Measurements from ENCODE around the gene HMCN1. TPM values are rescaled to one million over a fixed set of nuclear protein-coding genes. Genes with fewer than 3 reads are reported as not detected.

Gene HMCN1
- total and polyA plus RNA-seq, 2 experiments from 2014 or later, result 1.6 to 8.7 TPM

GRCh38 chr1:186042230-186042629 is 308.0 kb downstream of the HMCN1 start (continued):
- TF ChIP-seq JUNB (IDR thresholded peaks at IDR 0.05; ENCODE audit: unreplicated experiment), result no peak

GRCh38 chr1:186043296-186043695 is 309.1 kb downstream of the HMCN1 start:
- H3K27me3 ChIP-seq (ENCODE audit: insufficient read depth), result no peaks in the 10 kb centered on the region
- no peak overlapping the region for H3K4me3 ChIP-seq
- no peak overlapping the region for H3K4me2 ChIP-seq
- H4K20me1 ChIP-seq (replicated peaks; ENCODE audit: insufficient read depth), result no peaks in the 10 kb centered on the region
- DNase-seq (ENCODE audit: low spot score) (no peak), ATAC-seq (no peak)
- H3K4me1 ChIP-seq (ENCODE audit: insufficient read depth), result no peaks in the 10 kb centered on the region
- no peaks in the 10 kb centered on the region for H3F3A ChIP-seq (replicated peaks; ENCODE audit: low read depth)
- Mint-ChIP-seq H3K36me3 (ENCODE audit: low read depth) (no peaks in the 10 kb centered on the region), H3K27me3 (ENCODE audit: insufficient read depth, low read depth, poor library complexity) (no peaks in the 10 kb centered on the region), H3K27ac (no peak overlapping the region), H3K9me3 (no peaks in the 10 kb centered on the region), H3K4me3 (no peak overlapping the region), H3K4me1 (no peaks in the 10 kb centered on the region)
- no peak for TF ChIP-seq STAT1 (IDR thresholded peaks at IDR 0.05; ENCODE audit: unreplicated experiment)
- TF ChIP-seq CREB1 (CRISPR knock-in tag; IDR thresholded peaks at IDR 0.05; ENCODE audit: low read depth), result no peak
- no peak for TF ChIP-seq EZH2phosphoT487 (IDR thresholded peaks at IDR 0.05; ENCODE audit: unreplicated experiment)
- no peak for TF ChIP-seq CTCF (conservative IDR thresholded peaks at IDR 0.05; ENCODE audit: low read depth in 2 of 2)
- no peak for TF ChIP-seq NANOG (IDR thresholded peaks at IDR 0.05; ENCODE audit: borderline replicate concordance)
- no peak for TF ChIP-seq ZNF331 (CRISPR knock-in tag; IDR thresholded peaks at IDR 0.05; ENCODE audit: low read depth)
- no peak for TF ChIP-seq JUNB (IDR thresholded peaks at IDR 0.05; ENCODE audit: unreplicated experiment)
- TF ChIP-seq EZH2 (IDR thresholded peaks at IDR 0.05; ENCODE audit: low read depth, unreplicated experiment), result no peak
- H3K79me2 ChIP-seq (replicated peaks; ENCODE audit: insufficient read depth), result no peaks in the 10 kb centered on the region
- H2AFZ ChIP-seq, result no peak overlapping the region
- no peak overlapping the region for H3K27ac ChIP-seq (ENCODE audit: low read depth)
- no peaks in the 10 kb centered on the region; the same call in 1 of the 2 replicates for H3K9me2 ChIP-seq (ENCODE audit: insufficient read depth)
- H3K36me3 ChIP-seq (ENCODE audit: insufficient read depth), result no peaks in the 10 kb centered on the region

GRCh38 chr1:186044079-186044685 is 310.0 kb downstream of the HMCN1 start:
- no peaks in the 10 kb centered on the region for H3K36me3 Mint-ChIP-seq (ENCODE audit: low read depth)
- Histone ChIP-seq H3F3A (replicated peaks; ENCODE audit: low read depth) (no peaks in the 10 kb centered on the region), H3K4me3 (no peak overlapping the region), H3K79me2 (replicated peaks; ENCODE audit: insufficient read depth) (no peaks in the 10 kb centered on the region), H3K4me1 (ENCODE audit: insufficient read depth) (no peaks in the 10 kb centered on the region), H2AFZ (no peak overlapping the region), H3K27me3 (ENCODE audit: insufficient read depth) (no peaks in the 10 kb centered on the region), H3K9me2 (ENCODE audit: insufficient read depth) (no peaks in the 10 kb centered on the region; the same call in 1 of the 2 replicates), H4K20me1 (replicated peaks; ENCODE audit: insufficient read depth) (no peaks in the 10 kb centered on the region), H3K4me2 (no peak overlapping the region), H3K36me3 (ENCODE audit: insufficient read depth) (no peaks in the 10 kb centered on the region), H3K27ac (ENCODE audit: low read depth) (no peak overlapping the region)
- H3K27me3 Mint-ChIP-seq (ENCODE audit: insufficient read depth, low read depth, poor library complexity), result no peaks in the 10 kb centered on the region
- no peaks in the 10 kb centered on the region for H3K9me3 Mint-ChIP-seq
- ATAC-seq (no peak), DNase-seq (ENCODE audit: low spot score) (no peak)
- no peak overlapping the region for H3K4me3 Mint-ChIP-seq
- no peaks in the 10 kb centered on the region for H3K4me1 Mint-ChIP-seq
- no peak overlapping the region for H3K27ac Mint-ChIP-seq
- no peak for TF ChIP-seq EZH2 (IDR thresholded peaks at IDR 0.05; ENCODE audit: low read depth, unreplicated experiment)
- no peak for TF ChIP-seq ZNF114 (CRISPR knock-in tag; IDR thresholded peaks at IDR 0.05)
- no peak for TF ChIP-seq CTCF (conservative IDR thresholded peaks at IDR 0.05; ENCODE audit: low read depth in 2 of 2)
- no peak for TF ChIP-seq ETS1 (IDR thresholded peaks at IDR 0.05)
- no peak for TF ChIP-seq STAT1 (IDR thresholded peaks at IDR 0.05; ENCODE audit: unreplicated experiment)
